ENCODE measurements around the gene STK32C. TPM values are rescaled to one million over a fixed set of nuclear protein-coding genes. Genes with fewer than 3 reads are reported as not detected.

STK32C gene
- total and polyA plus RNA-seq, 12 donors: 2.7 to 8.9 (median 5.7) TPM

DNA sequence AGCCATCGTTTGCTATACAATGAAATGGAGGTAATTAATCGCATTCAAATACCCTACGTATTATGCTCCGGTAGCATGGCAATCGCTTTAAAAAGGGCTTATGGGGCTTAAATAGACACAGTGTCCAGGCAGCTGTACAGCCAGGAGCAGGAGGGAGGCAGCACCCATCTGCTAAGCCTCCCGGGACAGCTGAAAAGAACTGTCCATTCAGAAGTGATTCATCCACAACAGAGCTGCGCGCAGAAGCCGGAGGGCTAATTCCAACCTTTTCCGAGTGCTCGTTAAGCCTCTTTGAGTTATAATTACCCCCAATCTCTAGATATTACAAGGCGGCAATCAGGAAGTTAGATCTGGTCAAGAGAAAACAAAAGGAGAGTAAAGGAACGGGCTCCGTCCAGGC, 62.7 kb downstream of the STK32C start:
- H3K4me3 ChIP-seq: no peak overlapping the region
- TF ChIP-seq, protein P1, sequence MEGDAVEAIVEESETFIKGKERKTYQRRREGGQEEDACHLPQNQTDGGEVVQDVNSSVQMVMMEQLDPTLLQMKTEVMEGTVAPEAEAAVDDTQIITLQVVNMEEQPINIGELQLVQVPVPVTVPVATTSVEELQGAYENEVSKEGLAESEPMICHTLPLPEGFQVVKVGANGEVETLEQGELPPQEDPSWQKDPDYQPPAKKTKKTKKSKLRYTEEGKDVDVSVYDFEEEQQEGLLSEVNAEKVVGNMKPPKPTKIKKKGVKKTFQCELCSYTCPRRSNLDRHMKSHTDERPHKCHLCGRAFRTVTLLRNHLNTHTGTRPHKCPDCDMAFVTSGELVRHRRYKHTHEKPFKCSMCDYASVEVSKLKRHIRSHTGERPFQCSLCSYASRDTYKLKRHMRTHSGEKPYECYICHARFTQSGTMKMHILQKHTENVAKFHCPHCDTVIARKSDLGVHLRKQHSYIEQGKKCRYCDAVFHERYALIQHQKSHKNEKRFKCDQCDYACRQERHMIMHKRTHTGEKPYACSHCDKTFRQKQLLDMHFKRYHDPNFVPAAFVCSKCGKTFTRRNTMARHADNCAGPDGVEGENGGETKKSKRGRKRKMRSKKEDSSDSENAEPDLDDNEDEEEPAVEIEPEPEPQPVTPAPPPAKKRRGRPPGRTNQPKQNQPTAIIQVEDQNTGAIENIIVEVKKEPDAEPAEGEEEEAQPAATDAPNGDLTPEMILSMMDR (IDR thresholded peaks at IDR 0.05): no peak
- H3K9me3 ChIP-seq: no peaks in the 10 kb centered on the region
- DNase-seq: no peak
- H3K4me1 ChIP-seq: peaks cover 0 to 6% (median 0%) of the 10 kb centered on the region in 9 donors
- no peaks in the 10 kb centered on the region for H3K36me3 ChIP-seq
- 95% methylated on average over 14 of the region's 14 CpGs for WGBS, 2 donors
- no peak for ATAC-seq
- H3K27me3 ChIP-seq: peaks cover 0 to 3% (median 0%) of the 10 kb centered on the region in 7 donors
- intact Hi-C loops (cut with DNase I): no loop called here
- H3K27ac ChIP-seq: no peak overlapping the region

DNA sequence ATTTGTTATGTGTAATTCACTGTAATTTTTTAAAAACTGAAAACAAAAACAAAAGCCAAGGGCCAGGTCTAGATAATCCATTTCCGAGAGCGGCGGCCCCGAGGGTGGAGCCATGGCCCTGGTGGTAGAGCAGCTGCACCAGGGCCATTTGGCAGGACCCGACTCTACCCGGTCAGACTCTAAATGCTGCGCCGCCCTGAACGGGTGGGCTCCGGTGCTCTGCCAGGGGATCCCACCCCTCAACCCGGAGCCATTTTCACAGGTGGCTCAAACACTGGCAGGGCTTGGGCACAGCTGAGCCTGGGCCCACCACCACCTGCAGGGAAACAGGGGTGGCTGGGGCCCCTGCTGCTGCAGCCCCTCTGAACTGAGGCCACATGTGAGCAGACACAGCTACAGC, 64.1 kb downstream of the STK32C start:
- no peaks in the 10 kb centered on the region for H3K27me3 ChIP-seq
- TF ChIP-seq, protein P1 (IDR thresholded peaks at IDR 0.05): no peak
- H3K36me3 ChIP-seq: no peaks in the 10 kb centered on the region
- DNase-seq (no peak), ATAC-seq (no peak)
- intact Hi-C loops (cut with DNase I): no loop called here
- 93 to 95% methylated on average over 11 of the region's 11 CpGs for WGBS, 2 donors
- H3K9me3 ChIP-seq: no peaks in the 10 kb centered on the region
- H3K27ac ChIP-seq: no peak overlapping the region
- no peak overlapping the region for H3K4me3 ChIP-seq
- H3K4me1 ChIP-seq: peaks cover 0 to 9% (median 0%) of the 10 kb centered on the region in 9 donors

DNA sequence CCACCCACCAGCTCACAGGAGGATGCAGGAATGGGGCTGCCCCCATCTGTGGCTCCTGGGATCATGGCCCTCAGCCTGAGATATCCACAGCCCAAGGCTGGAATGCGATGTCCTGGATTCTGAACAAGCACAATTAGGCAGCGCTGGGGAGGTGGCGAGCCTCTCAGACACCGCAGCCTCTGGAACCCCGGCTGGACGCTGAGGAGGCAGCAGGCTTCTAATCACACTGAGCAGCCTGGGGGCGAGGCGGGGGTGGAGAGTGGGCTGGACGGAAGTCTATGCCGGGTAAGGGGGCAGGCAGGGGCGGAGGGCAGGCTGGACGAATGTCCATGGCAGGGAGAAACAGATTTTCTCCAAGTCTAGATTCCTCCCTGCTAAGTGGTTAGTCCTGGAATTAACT, 64.6 kb downstream of the STK32C start:
- Histone ChIP-seq H3K4me3 (no peak overlapping the region), H3K9me3 (no peaks in the 10 kb centered on the region), H3K27me3 (no peaks in the 10 kb centered on the region), H3K27ac (no peak overlapping the region), H3K36me3 (no peaks in the 10 kb centered on the region), H3K4me1 (peaks cover 0 to 8% (median 0%) of the 10 kb centered on the region in 9 donors)
- TF ChIP-seq, protein P1 (IDR thresholded peaks at IDR 0.05): no peak
- WGBS, 2 donors: 89 to 92% methylated on average over 12 of the region's 12 CpGs
- DNase-seq (no peak), ATAC-seq (no peak)
- intact Hi-C loops (cut with DNase I): no loop called here

DNA sequence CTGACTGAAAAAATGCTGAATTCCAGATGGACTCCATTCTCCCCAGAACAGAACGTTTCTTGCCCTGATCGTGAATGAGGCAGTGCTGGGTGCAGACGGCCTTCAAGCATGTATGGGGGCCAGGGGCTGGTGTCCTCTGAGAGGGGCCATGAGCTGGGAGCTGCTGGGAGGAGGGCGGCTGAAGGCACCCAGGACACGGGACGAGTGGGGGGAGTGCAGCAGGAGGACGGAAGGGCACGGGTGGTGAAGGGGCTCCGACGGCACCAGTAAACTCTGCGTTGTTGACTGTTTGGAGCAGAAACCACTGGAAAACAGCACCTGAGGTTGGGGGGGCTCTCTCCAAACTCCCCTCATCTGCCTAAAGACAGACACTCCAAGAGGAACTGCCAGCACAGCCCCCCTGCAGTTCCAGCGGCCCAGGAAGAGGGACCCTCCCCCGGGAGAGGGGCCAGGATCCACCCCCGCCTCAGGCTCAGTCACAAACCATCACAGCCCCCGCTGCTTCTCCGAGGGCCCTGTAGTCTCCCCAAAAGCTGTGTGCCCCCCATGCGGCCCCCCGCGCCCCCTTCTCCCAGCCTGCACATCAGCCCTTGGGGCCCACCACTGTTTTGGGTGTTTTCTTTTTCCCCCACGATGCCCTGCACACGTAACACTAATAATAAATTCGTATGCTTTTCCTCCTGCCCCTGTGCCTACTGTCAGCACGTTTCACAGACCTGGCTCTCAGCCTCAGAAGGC, 65.5 kb downstream of the STK32C start:
- Histone ChIP-seq H3K36me3 (no peaks in the 10 kb centered on the region), H3K9me3 (no peaks in the 10 kb centered on the region), H3K4me3 (no peak overlapping the region), H3K27ac (no peak overlapping the region), H3K27me3 (no peaks in the 10 kb centered on the region), H3K4me1 (peaks cover 0 to 8% (median 0%) of the 10 kb centered on the region in 9 donors)
- ATAC-seq (no peak), DNase-seq (no peak)
- intact Hi-C loops (cut with DNase I): no loop called here
- WGBS, 2 donors: 82 to 84% methylated on average over 23 of the region's 23 CpGs
- TF ChIP-seq, protein P1 (IDR thresholded peaks at IDR 0.05): no peak

All from heart right ventricle (tissue), 16 donors.